HEK293T (cell line): Measurements from ENCODE around the gene CERCAM.

ENCODE experiments used
- CTCF ChIA-PET: fragments of 350-600 bp; formaldehyde crosslinking; extraction: SDS; loops from one replicate; lab custom pipeline; 2021; ENCODE audit warnings: antibody characterized with exemption, inconsistent platforms; lab: Yijun Ruan, JAX
- POLR2A ChIA-PET: fragments of 350-600 bp; formaldehyde crosslinking; extraction: SDS; loops from one replicate; lab custom pipeline; 2020; ENCODE audit warnings: antibody characterized with exemption, inconsistent platforms; lab: Yijun Ruan, JAX
- DNase-seq: peaks from one replicate; pipeline ENCODE4 v3.0.0; 2012; ENCODE audit warnings: mixed read lengths; ENCODE audit errors: extremely low spot score
- ARNT ChIP-seq: fragments of 450-650 bp; IDR thresholded peaks from 2 replicates; pipeline ENCODE4 v1.6.1; 2017; ENCODE audit warnings: mild to moderate bottlenecking
- BHLHE40 ChIP-seq: fragments of 450-650 bp; IDR thresholded peaks from 2 replicates; pipeline ENCODE4 v1.6.1; 2016; ENCODE audit warnings: mild to moderate bottlenecking, moderate library complexity, borderline replicate concordance
- CTBP1 ChIP-seq: fragments of 450-650 bp; IDR thresholded peaks from 2 replicates; pipeline ENCODE4 v1.6.1; 2016; ENCODE audit warnings: borderline replicate concordance
- ELF4 ChIP-seq: fragments of 450-650 bp; IDR thresholded peaks from 2 replicates; pipeline ENCODE4 v1.6.1; 2017; ENCODE audit warnings: antibody characterized with exemption
- FOXA1 ChIP-seq: fragments of 450-650 bp; IDR thresholded peaks from 2 replicates; pipeline ENCODE4 v1.6.1; 2016; ENCODE audit warnings: mild to moderate bottlenecking
- FOXK2 ChIP-seq: fragments of 450-650 bp; IDR thresholded peaks from 2 replicates; pipeline ENCODE4 v1.6.1; 2016; ENCODE audit warnings: mild to moderate bottlenecking
- FOXM1 ChIP-seq: fragments of 450-650 bp; IDR thresholded peaks from 2 replicates; pipeline ENCODE4 v1.6.1; 2017; ENCODE audit warnings: mild to moderate bottlenecking, borderline replicate concordance
- HDGF ChIP-seq: fragments of 450-650 bp; IDR thresholded peaks from 2 replicates; pipeline ENCODE4 v1.6.1; 2017; ENCODE audit warnings: antibody characterized with exemption, borderline replicate concordance
- L3MBTL2 ChIP-seq: fragments of 450-650 bp; conservative IDR thresholded peaks from 2 replicates; pipeline ENCODE4 v1.6.1; 2016; ENCODE audit warnings: mild to moderate bottlenecking
- LEF1 ChIP-seq: fragments of 450-650 bp; IDR thresholded peaks from 2 replicates; pipeline ENCODE4 v1.6.1; 2017; ENCODE audit warnings: mild to moderate bottlenecking, borderline replicate concordance
- NFRKB ChIP-seq: fragments of 450-650 bp; IDR thresholded peaks from 2 replicates; pipeline ENCODE4 v1.6.1; 2016; ENCODE audit warnings: mild to moderate bottlenecking, moderate library complexity
- PKNOX1 ChIP-seq: fragments of 450-650 bp; IDR thresholded peaks from 2 replicates; pipeline ENCODE4 v1.6.1; 2016
- SP1 ChIP-seq: fragments of 450-650 bp; IDR thresholded peaks from 2 replicates; pipeline ENCODE4 v1.6.1; 2017
- SUZ12 ChIP-seq: fragments of 450-650 bp; IDR thresholded peaks from 2 replicates; pipeline ENCODE4 v1.6.1; 2016; ENCODE audit warnings: mild to moderate bottlenecking
- TARDBP ChIP-seq: fragments of 450-650 bp; IDR thresholded peaks from 2 replicates; pipeline ENCODE4 v1.6.1; 2016
- ZNF384 ChIP-seq: fragments of 450-650 bp; IDR thresholded peaks from 2 replicates; pipeline ENCODE4 v1.6.1; 2016

Gene CERCAM

GRCh38 chr9:128457207-128457606, 36.5 kb downstream of the CERCAM start:
- POLR2A ChIA-PET, result no interaction called here
- no peak for DNase-seq
- CTCF ChIA-PET, result interaction anchor here (0.7 kb wide), 1 partner anchor 172 kb away, joined by 5 read pairs; no protein-coding TSS in a partner anchor
- TF ChIP-seq TARDBP (no peak), CTBP1 (no peak), HDGF (no peak), FOXM1 (no peak), SUZ12 (no peak), BHLHE40 (no peak), ELF4 (no peak), NFRKB (no peak), LEF1 (no peak), FOXA1 (no peak), L3MBTL2 (no peak), FOXK2 (no peak), ARNT (no peak), ZNF384 (no peak), SP1 (no peak), PKNOX1 (no peak)

- POLR2A ChIA-PET, result no interaction called here
- TF ChIP-seq SUZ12, result no peak
- TF ChIP-seq NFRKB, result no peak
- TF ChIP-seq FOXA1, result no peak
- no peak for TF ChIP-seq PKNOX1
- no peak for TF ChIP-seq CTBP1
- no peak for TF ChIP-seq HDGF
- TF ChIP-seq FOXK2, result no peak
- no peak for TF ChIP-seq BHLHE40
- TF ChIP-seq LEF1, result no peak
- TF ChIP-seq L3MBTL2, result no peak
- TF ChIP-seq ELF4, result no peak
- no peak for TF ChIP-seq ARNT
- TF ChIP-seq TARDBP, result no peak
- no peak for TF ChIP-seq SP1
- TF ChIP-seq FOXM1, result no peak
- TF ChIP-seq ZNF384, result no peak
These were observed 38.4 kb downstream of the CERCAM start for GRCh38 chr9:128459011-128459410.

GRCh38 chr9:128469070-128469469, 48.4 kb downstream of the CERCAM start:
- DNase-seq, result no peak
- TF ChIP-seq NFRKB, result no peak
- no peak for TF ChIP-seq HDGF
- no peak for TF ChIP-seq CTBP1
- no peak for TF ChIP-seq FOXM1
- TF ChIP-seq ARNT, result no peak
- no peak for TF ChIP-seq FOXK2
- TF ChIP-seq PKNOX1, result no peak
- TF ChIP-seq ZNF384, result no peak
- no peak for TF ChIP-seq LEF1
- no peak for TF ChIP-seq L3MBTL2
- no peak for TF ChIP-seq SUZ12
- TF ChIP-seq ELF4, result no peak
- TF ChIP-seq SP1, result no peak
- TF ChIP-seq BHLHE40, result no peak
- TF ChIP-seq TARDBP, result no peak
- TF ChIP-seq FOXA1, result no peak
- POLR2A ChIA-PET, result no interaction called here
- CTCF ChIA-PET, result interaction anchor here (0.6 to 0.7 kb wide), 2 partner anchors 30 to 265 kb away, joined by 3 to 7 read pairs; no protein-coding TSS in a partner anchor

More at GRCh38 chr9:128459011-128459410, 38.4 kb downstream of the CERCAM start:
- no peak for DNase-seq
- CTCF ChIA-PET, result interaction anchor here (0.6 kb wide), 1 partner anchor 15 kb away, joined by 6 read pairs; no protein-coding TSS in a partner anchor

GRCh38 chr9:128470560-128470959, 49.9 kb downstream of the CERCAM start:
- ChIA-PET POLR2A (no interaction called here), CTCF (no interaction called here)
- TF ChIP-seq BHLHE40 (no peak), FOXK2 (no peak), HDGF (no peak), FOXM1 (no peak), ZNF384 (no peak), ELF4 (no peak), SP1 (no peak), LEF1 (no peak), CTBP1 (no peak), SUZ12 (no peak)
- no peak for DNase-seq

- no peak for TF ChIP-seq ZNF384
- no peak for TF ChIP-seq CTBP1
- TF ChIP-seq FOXM1, result no peak
- TF ChIP-seq LEF1, result no peak
- no peak for TF ChIP-seq SUZ12
- TF ChIP-seq PKNOX1, result no peak
- no peak for TF ChIP-seq FOXA1
- TF ChIP-seq HDGF, result no peak
- TF ChIP-seq NFRKB, result no peak
- DNase-seq, result no peak
- CTCF ChIA-PET, result no interaction called here
- POLR2A ChIA-PET, result no interaction called here
These were observed 52.4 kb downstream of the CERCAM start for GRCh38 chr9:128473104-128473503.
